ENCODE data around the gene PGBD5. TPM values are rescaled to one million over a fixed set of nuclear protein-coding genes. Genes with fewer than 3 reads are reported as not detected.

PGBD5 gene
- total and polyA plus RNA-seq, 5 donors from 2014 or later: not detected

DNA sequence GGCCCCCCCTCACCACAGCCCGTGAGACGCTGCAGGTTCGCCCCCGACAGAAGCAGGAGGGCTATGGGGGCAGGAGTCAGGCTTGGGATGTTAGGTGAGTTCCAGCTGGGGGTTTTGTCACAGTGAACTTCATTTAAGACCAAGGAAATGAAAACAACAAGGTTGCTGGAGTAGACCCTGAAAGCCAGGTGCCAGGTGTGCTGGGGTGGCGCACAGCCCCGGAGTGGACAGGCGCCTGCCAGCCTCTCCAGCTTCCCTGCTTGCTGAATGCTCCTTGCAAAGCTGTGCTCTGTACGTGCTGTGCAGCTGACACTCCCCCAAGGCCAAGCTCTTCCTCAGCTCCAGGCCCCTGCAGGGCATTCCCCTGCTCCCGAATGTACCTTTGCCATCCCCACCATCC is 102.4 kb downstream of the PGBD5 start:
- H3K36me3 Mint-ChIP-seq: no peaks in the 10 kb centered on the region
- H3K27me3 Mint-ChIP-seq: no peaks in the 10 kb centered on the region
- H3K4me1 ChIP-seq (ENCODE audit: control insufficient read depth, insufficient read depth, low read length, poor library complexity, severe bottlenecking): no peaks in the 10 kb centered on the region
- peaks cover 0 to 7% (median 0%) of the 10 kb centered on the region in 4 donors for H3K4me1 Mint-ChIP-seq
- no peaks in the 10 kb centered on the region for H3K9me3 Mint-ChIP-seq
- no peak overlapping the region for H3K27ac ChIP-seq (ENCODE audit: insufficient read depth, low read length, poor library complexity, severe bottlenecking)
- H3K27me3 ChIP-seq (ENCODE audit: control insufficient read depth, insufficient read depth, low read length): no peaks in the 10 kb centered on the region
- no peak overlapping the region for H3K4me3 ChIP-seq (ENCODE audit: low read depth, low read length)
- no peak for DNase-seq
- no peak overlapping the region for H3K4me3 Mint-ChIP-seq
- ATAC-seq (ENCODE audit: low read depth in 2 of 2): no peak
- H3K36me3 ChIP-seq (ENCODE audit: control insufficient read depth, insufficient read depth, low read length): no peaks in the 10 kb centered on the region
- H3K9me3 ChIP-seq (ENCODE audit: control insufficient read depth in 2 of 2, low read length in 2 of 2): no peaks in the 10 kb centered on the region
- H3K27ac Mint-ChIP-seq: no peak overlapping the region

DNA sequence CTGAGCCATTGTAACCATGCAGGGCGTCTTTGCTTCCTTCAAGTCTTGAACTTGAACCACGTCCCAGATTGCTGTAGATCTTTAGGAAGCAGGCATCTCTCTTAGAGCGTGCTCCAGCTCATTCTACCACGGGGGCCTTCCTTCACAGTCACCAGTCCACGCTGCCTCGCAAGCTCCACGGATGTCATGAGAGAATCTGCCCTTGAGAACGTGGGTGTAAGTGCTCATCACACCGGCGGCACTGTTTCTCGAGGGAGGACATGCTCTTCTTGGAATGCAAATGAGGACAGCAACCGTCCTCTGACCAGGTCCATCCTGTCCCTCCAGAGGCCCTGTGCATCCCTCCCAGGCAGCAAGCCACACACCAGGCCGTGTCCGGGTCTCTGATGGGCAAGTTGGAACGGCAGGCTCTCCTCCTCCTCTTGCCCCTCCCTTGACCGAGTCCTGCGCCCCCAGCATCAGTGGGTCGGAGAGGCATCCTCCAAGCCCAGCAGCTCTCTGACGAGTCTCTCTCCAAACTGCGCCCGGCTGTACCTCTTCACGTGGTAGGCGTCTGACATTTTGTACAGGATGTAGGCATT is 103.1 kb downstream of the PGBD5 start:
- H3K27ac Mint-ChIP-seq: no peak overlapping the region
- Histone ChIP-seq H3K27ac (ENCODE audit: insufficient read depth, low read length, poor library complexity, severe bottlenecking) (no peak overlapping the region), H3K4me3 (ENCODE audit: low read depth, low read length) (no peak overlapping the region), H3K4me1 (ENCODE audit: control insufficient read depth, insufficient read depth, low read length, poor library complexity, severe bottlenecking) (no peaks in the 10 kb centered on the region), H3K27me3 (ENCODE audit: control insufficient read depth, insufficient read depth, low read length) (no peaks in the 10 kb centered on the region), H3K36me3 (ENCODE audit: control insufficient read depth, insufficient read depth, low read length) (no peaks in the 10 kb centered on the region), H3K9me3 (ENCODE audit: control insufficient read depth in 2 of 2, low read length in 2 of 2) (no peaks in the 10 kb centered on the region)
- no peaks in the 10 kb centered on the region for H3K9me3 Mint-ChIP-seq
- no peak overlapping the region for H3K4me3 Mint-ChIP-seq
- DNase-seq (no peak), ATAC-seq (ENCODE audit: low read depth in 2 of 2) (no peak)
- H3K27me3 Mint-ChIP-seq: no peaks in the 10 kb centered on the region
- no peaks in the 10 kb centered on the region for H3K36me3 Mint-ChIP-seq
- H3K4me1 Mint-ChIP-seq: peaks cover 0 to 3% (median 0%) of the 10 kb centered on the region in 4 donors

DNA sequence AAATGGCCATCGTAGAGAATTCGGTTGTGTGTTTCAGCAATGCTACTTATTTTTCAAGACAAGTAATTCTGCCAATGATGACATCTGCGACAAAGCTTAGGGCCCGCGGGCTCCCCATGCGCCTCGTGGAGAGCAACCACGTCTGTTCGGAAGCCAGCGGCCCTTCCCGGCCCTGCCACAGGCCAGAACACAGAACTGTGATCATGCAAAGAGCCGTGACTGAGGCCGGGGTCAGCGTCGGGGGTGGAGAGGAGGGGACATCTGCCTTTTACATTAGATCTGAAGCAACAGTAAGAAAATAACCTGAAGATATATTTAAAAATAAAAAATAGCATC is 103.7 kb downstream of the PGBD5 start:
- no peaks in the 10 kb centered on the region for H3K9me3 ChIP-seq (ENCODE audit: control insufficient read depth in 2 of 2, low read length in 2 of 2)
- H3K4me3 ChIP-seq (ENCODE audit: low read depth, low read length): no peak overlapping the region
- Mint-ChIP-seq H3K36me3 (no peaks in the 10 kb centered on the region), H3K9me3 (no peaks in the 10 kb centered on the region), H3K4me3 (no peak overlapping the region), H3K27ac (no peak overlapping the region), H3K27me3 (no peaks in the 10 kb centered on the region), H3K4me1 (no peaks in the 10 kb centered on the region)
- no peaks in the 10 kb centered on the region for H3K36me3 ChIP-seq (ENCODE audit: control insufficient read depth, insufficient read depth, low read length)
- H3K4me1 ChIP-seq (ENCODE audit: control insufficient read depth, insufficient read depth, low read length, poor library complexity, severe bottlenecking): no peaks in the 10 kb centered on the region
- no peaks in the 10 kb centered on the region for H3K27me3 ChIP-seq (ENCODE audit: control insufficient read depth, insufficient read depth, low read length)
- H3K27ac ChIP-seq (ENCODE audit: insufficient read depth, low read length, poor library complexity, severe bottlenecking): no peak overlapping the region
- DNase-seq (no peak), ATAC-seq (ENCODE audit: low read depth in 2 of 2) (no peak)

DNA sequence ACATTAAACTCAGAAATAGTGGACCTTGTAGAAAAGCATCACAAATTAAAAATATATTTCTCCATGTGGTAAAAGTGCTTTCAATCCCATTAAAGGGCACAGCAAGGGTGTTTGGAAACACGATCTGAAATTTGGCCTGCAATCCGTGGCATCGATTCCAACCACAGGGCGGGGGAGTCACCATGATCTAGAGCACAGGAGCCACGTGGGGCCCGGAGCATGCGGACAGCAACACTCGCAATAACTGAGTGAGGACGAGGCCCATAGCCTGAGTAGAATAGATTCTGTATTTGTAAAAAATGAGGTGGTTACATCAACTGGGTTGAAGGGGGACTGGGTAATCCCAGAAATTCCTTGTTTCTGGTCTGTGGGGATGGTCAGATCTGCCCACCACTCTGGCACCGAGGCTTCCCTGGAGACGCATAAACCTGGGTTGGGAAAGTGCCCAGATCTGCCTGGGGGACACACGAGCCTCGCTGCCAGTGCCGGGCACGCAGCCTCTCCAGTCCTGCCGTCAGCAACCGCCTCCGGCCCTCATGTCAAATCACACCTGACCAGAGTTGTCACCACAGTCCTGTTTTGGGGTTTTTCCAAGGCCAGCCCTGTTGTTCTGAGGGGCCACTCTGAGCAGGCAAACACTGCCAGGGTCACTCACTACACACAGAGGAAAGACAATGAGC is 104.3 kb downstream of the PGBD5 start:
- Histone ChIP-seq H3K4me1 (ENCODE audit: control insufficient read depth, insufficient read depth, low read length, poor library complexity, severe bottlenecking) (no peaks in the 10 kb centered on the region), H3K27me3 (ENCODE audit: control insufficient read depth, insufficient read depth, low read length) (no peaks in the 10 kb centered on the region), H3K9me3 (ENCODE audit: control insufficient read depth in 2 of 2, low read length in 2 of 2) (no peaks in the 10 kb centered on the region), H3K36me3 (ENCODE audit: control insufficient read depth, insufficient read depth, low read length) (no peaks in the 10 kb centered on the region), H3K4me3 (ENCODE audit: low read depth, low read length) (no peak overlapping the region), H3K27ac (ENCODE audit: insufficient read depth, low read length, poor library complexity, severe bottlenecking) (no peak overlapping the region)
- Mint-ChIP-seq H3K4me3 (no peak overlapping the region), H3K27me3 (no peaks in the 10 kb centered on the region), H3K4me1 (no peaks in the 10 kb centered on the region), H3K27ac (no peak overlapping the region), H3K9me3 (no peaks in the 10 kb centered on the region), H3K36me3 (no peaks in the 10 kb centered on the region)
- DNase-seq (no peak), ATAC-seq (ENCODE audit: low read depth in 2 of 2) (no peak)

DNA sequence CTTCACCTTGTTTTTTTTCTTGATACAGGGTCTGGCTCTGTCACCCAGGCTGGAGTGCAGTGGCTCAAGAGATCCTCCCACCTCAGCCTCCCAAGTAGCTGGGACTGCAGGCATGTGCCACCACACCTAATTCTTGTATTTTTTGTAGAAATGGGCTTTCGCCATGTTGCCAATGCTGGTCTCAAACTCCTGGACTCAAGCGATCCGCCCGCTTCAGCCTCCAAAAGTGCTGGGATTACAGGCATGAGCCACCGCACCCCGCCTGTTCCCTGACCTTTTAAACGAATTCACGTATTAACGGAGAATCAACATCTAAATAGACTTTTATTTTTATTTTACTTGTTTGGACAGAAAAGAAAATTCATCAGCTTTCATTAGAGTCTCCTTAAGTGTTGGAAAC is 104.8 kb downstream of the PGBD5 start:
- Histone ChIP-seq H3K36me3 (ENCODE audit: control insufficient read depth, insufficient read depth, low read length) (no peaks in the 10 kb centered on the region), H3K4me3 (ENCODE audit: low read depth, low read length) (no peak overlapping the region), H3K27me3 (ENCODE audit: control insufficient read depth, insufficient read depth, low read length) (no peaks in the 10 kb centered on the region), H3K27ac (ENCODE audit: insufficient read depth, low read length, poor library complexity, severe bottlenecking) (no peak overlapping the region), H3K4me1 (ENCODE audit: control insufficient read depth, insufficient read depth, low read length, poor library complexity, severe bottlenecking) (no peaks in the 10 kb centered on the region), H3K9me3 (ENCODE audit: control insufficient read depth in 2 of 2, low read length in 2 of 2) (no peaks in the 10 kb centered on the region)
- H3K36me3 Mint-ChIP-seq: no peaks in the 10 kb centered on the region
- H3K4me3 Mint-ChIP-seq: no peak overlapping the region
- no peak for DNase-seq
- no peaks in the 10 kb centered on the region for H3K4me1 Mint-ChIP-seq
- no peaks in the 10 kb centered on the region for H3K27me3 Mint-ChIP-seq
- ATAC-seq (ENCODE audit: low read depth in 2 of 2): no peak
- H3K9me3 Mint-ChIP-seq: no peaks in the 10 kb centered on the region
- H3K27ac Mint-ChIP-seq: no peak overlapping the region

DNA sequence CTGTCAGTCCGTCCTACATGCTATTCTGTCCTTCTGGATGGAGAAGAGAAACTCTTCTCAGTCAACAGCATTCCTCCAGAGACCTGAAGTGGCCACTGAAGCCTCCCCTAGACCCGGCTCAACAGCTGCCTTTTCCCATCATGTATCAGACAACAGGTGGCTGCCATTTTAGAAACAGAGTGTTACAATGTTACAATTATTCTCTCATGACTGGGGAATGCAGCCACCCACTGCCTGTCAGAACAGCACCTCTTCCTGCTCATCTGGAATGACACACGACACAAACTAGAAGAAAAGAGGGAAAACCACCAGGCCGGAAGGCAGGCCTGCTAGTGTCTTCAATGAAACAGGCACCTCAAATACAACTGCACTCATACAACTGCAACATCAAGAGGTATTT is 105.3 kb downstream of the PGBD5 start:
- Histone ChIP-seq H3K36me3 (ENCODE audit: control insufficient read depth, insufficient read depth, low read length) (no peaks in the 10 kb centered on the region), H3K27ac (ENCODE audit: insufficient read depth, low read length, poor library complexity, severe bottlenecking) (no peak overlapping the region), H3K27me3 (ENCODE audit: control insufficient read depth, insufficient read depth, low read length) (no peaks in the 10 kb centered on the region), H3K9me3 (ENCODE audit: control insufficient read depth in 2 of 2, low read length in 2 of 2) (no peaks in the 10 kb centered on the region), H3K4me1 (ENCODE audit: control insufficient read depth, insufficient read depth, low read length, poor library complexity, severe bottlenecking) (no peaks in the 10 kb centered on the region), H3K4me3 (ENCODE audit: low read depth, low read length) (no peak overlapping the region)
- Mint-ChIP-seq H3K9me3 (no peaks in the 10 kb centered on the region), H3K27ac (no peak overlapping the region), H3K4me1 (no peaks in the 10 kb centered on the region), H3K36me3 (no peaks in the 10 kb centered on the region), H3K27me3 (no peaks in the 10 kb centered on the region), H3K4me3 (no peak overlapping the region)
- ATAC-seq (ENCODE audit: low read depth in 2 of 2) (no peak), DNase-seq (no peak)

DNA sequence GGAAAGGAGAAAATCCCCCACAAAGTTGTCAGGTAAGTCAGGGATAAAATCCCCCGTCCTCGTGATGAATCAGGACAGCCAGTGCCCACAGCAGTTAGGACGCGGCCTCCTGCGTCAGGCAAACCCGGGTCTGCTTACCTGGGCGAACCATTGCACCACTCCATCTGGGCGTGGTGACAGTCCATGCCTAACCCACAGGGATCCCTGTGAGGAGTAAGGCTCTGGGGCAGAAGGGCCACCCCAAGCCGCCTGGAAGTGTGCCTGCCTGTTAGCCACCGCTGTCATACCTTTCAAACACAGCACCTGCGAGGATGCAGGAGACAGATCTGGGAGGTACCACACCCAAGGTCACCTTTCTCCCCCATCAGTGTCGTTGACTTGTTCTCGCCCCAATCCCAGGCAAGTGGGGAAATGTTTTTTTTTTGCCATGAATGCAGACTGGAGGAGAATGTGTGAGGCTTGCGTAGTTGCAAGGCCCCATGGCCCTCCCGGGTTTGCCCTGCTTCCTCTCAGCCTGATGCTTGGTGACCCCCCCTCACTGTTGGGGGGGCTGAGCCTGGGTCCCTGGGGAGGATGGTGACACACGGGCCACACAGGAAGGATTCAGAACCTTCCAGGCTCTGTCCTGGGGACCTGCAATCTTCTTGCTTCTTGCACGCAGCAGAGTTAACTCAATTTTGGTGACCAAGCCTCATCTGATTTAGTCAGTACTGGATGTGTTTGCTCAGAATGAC is 107.0 kb downstream of the PGBD5 start:
- Histone ChIP-seq H3K27me3 (ENCODE audit: control insufficient read depth, insufficient read depth, low read length) (no peaks in the 10 kb centered on the region), H3K27ac (ENCODE audit: insufficient read depth, low read length, poor library complexity, severe bottlenecking) (no peak overlapping the region), H3K4me1 (ENCODE audit: control insufficient read depth, insufficient read depth, low read length, poor library complexity, severe bottlenecking) (no peaks in the 10 kb centered on the region), H3K4me3 (ENCODE audit: low read depth, low read length) (no peak overlapping the region), H3K36me3 (ENCODE audit: control insufficient read depth, insufficient read depth, low read length) (no peaks in the 10 kb centered on the region), H3K9me3 (ENCODE audit: control insufficient read depth in 2 of 2, low read length in 2 of 2) (no peaks in the 10 kb centered on the region)
- Mint-ChIP-seq H3K27me3 (no peaks in the 10 kb centered on the region), H3K36me3 (no peaks in the 10 kb centered on the region), H3K4me3 (no peak overlapping the region), H3K27ac (no peak overlapping the region), H3K9me3 (no peaks in the 10 kb centered on the region), H3K4me1 (no peaks in the 10 kb centered on the region)
- DNase-seq: no peak
- no peak for ATAC-seq (ENCODE audit: low read depth in 2 of 2)
